Esophagus muscularis mucosa (tissue), 4 donors: Measurements from ENCODE around the gene USP48. TPM values are rescaled to one million over a fixed set of nuclear protein-coding genes. Genes with fewer than 3 reads are reported as not detected.

ENCODE experiments used
- DNase-seq: peaks from one replicate; pipeline ENCODE4 v3.0.0-alpha.2; 2017; ENCODE audit errors: extremely low spot score
- H3K27ac ChIP-seq, 4 donors: fragments of 200-600 bp; sonication (generic); replicated peaks in 1 of 4; 1 replicate in 3 of 4; 2 replicates in 1 of 4; pipeline ENCODE4 v1.5.1; 2016 to 2019; ENCODE audit warnings: mild to moderate bottlenecking in 1 of 4
- H3K27me3 ChIP-seq, 4 donors: fragments of 200-600 bp; sonication (generic); one replicate each; pipeline versions ENCODE4 v1.5.1 to v1.6.0; 2016 to 2019
- H3K36me3 ChIP-seq, 4 donors: fragments of 200-600 bp; sonication (generic); one replicate each; pipeline ENCODE4 v1.5.1; 2016 to 2019
- H3K4me1 ChIP-seq, 4 donors: fragments of 200-600 bp; sonication (generic); one replicate each; pipeline ENCODE4 v1.5.1; 2016 to 2019
- H3K4me3 ChIP-seq, 4 donors: fragments of 200-600 bp; sonication (generic); 1 replicate in 2 of 4; 2 replicates in 2 of 4; pipeline ENCODE4 v1.5.1; 2016 to 2019; ENCODE audit warnings: mild to moderate bottlenecking in 4 of 4, moderate library complexity in 1 of 4
- H3K9me3 ChIP-seq, 4 donors: fragments of 200-600 bp; sonication (generic); 1 replicate in 3 of 4; 2 replicates in 1 of 4; pipeline ENCODE4 v1.5.1; 2016 to 2019
- EP300 ChIP-seq: sonication (generic); formaldehyde crosslinking; IDR thresholded peaks from one replicate; pipeline ENCODE4 v1.6.1; 2017; ENCODE audit warnings: antibody characterized with exemption
- POLR2A ChIP-seq: fragments of 450-650 bp; IDR thresholded peaks from one replicate; pipeline ENCODE4 v1.6.1; 2017; ENCODE audit warnings: antibody characterized with exemption, moderate library complexity, mild to moderate bottlenecking, low read depth
- POLR2AphosphoS5 ChIP-seq, 2 donors: sonication (generic); formaldehyde crosslinking; IDR thresholded peaks; one replicate each; pipeline ENCODE4 v1.6.1; 2017; ENCODE audit warnings: antibody characterized with exemption in 2 of 2
- WGBS: methylation state at CpG from one replicate; pipeline ENCODE4 v1.1.5; 2018; 5-methylcytosine and 5-hydroxymethylcytosine counted together
- intact Hi-C: fragments of 100-400 bp; cut with DNase I; formaldehyde crosslinking; loops from one replicate; pipeline ENCODE4 v1.15.1; 2023
- total RNA-seq, 4 donors: library from RNA; depleted of rRNA; stranded (reverse); fragments of >200 nt; gene quantifications; one replicate each; pipeline versions ENCODE4 v1.1.0 to v1.2.1, GENCODE V29; 2016
- TF ChIP-seq, protein P1 (sequence below), 3 experiments: fragments of 200-600 bp in 2 of 3; fragments of 450-650 bp in 1 of 3; sonication (generic) in 2 of 3; IDR thresholded peaks; one replicate each; pipeline ENCODE4 v1.5.1; 2017 to 2019; ENCODE audit warnings: antibody characterized with exemption in 3 of 3, mild to moderate bottlenecking in 2 of 3, moderate library complexity in 1 of 3

The USP48 gene
- total RNA-seq, 4 donors from 2014 or later = 29.3 to 46.5 (median 37.7) TPM

DNA sequence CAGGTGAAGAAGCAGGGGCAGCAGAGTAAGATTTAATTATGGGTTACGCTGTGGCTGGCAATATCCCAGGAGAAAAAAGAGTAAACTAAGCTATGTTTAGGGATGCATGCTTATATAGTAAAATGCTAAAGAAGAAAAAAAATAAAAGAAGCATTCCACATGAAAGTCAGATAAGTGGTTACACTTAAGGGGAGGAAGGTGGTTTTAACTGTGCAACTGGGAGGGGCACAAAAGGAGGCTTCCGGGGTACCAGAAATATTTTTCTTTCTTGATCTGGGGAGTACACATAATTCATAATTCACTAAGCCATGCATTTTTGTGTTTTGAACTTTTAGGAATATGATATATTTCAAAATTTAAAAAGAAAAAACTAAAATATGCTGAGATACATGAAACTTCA, 39.5 kb downstream of the USP48 start:
- DNase-seq = no peak
- Histone ChIP-seq H3K9me3 (no peaks in the 10 kb centered on the region), H3K4me3 (no peak overlapping the region), H3K27me3 (no peaks in the 10 kb centered on the region), H3K4me1 (peaks cover 0 to 8% (median 4%) of the 10 kb centered on the region in 4 donors), H3K27ac (no peak overlapping the region), H3K36me3 (peaks cover 8 to 74% (median 56%) of the 10 kb centered on the region in 4 donors)
- intact Hi-C loops = no loop called here
- TF ChIP-seq, protein P1, sequence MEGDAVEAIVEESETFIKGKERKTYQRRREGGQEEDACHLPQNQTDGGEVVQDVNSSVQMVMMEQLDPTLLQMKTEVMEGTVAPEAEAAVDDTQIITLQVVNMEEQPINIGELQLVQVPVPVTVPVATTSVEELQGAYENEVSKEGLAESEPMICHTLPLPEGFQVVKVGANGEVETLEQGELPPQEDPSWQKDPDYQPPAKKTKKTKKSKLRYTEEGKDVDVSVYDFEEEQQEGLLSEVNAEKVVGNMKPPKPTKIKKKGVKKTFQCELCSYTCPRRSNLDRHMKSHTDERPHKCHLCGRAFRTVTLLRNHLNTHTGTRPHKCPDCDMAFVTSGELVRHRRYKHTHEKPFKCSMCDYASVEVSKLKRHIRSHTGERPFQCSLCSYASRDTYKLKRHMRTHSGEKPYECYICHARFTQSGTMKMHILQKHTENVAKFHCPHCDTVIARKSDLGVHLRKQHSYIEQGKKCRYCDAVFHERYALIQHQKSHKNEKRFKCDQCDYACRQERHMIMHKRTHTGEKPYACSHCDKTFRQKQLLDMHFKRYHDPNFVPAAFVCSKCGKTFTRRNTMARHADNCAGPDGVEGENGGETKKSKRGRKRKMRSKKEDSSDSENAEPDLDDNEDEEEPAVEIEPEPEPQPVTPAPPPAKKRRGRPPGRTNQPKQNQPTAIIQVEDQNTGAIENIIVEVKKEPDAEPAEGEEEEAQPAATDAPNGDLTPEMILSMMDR (IDR thresholded peaks at IDR 0.05) = no peak
- TF ChIP-seq POLR2A = no peak
- TF ChIP-seq EP300 = no peak
- WGBS = 90% methylated on average over 2 of the region's 2 CpGs

DNA sequence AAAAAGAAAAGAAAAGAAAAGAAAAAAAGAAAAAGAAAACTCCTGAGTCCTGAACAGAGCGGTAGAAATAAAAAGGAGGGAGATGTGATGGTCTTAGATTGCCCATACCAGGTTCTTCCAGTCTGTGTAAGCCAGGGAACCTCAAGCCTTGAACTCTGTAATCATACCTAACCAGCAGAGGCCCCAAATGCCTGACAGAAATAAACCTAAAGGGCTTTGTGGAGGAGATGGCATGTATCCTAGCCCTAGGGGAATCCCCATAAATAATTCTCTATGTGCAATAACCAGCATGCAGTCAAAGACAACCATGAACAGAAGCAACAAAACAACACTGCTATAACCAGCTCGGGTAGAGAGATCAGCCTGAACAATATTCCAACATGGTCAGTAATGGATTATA, 40.4 kb downstream of the USP48 start:
- no peak for TF ChIP-seq EP300
- TF ChIP-seq, protein P1 (IDR thresholded peaks at IDR 0.05) = no peak
- no peak for TF ChIP-seq POLR2AphosphoS5 (IDR thresholded peaks at IDR 0.05)
- TF ChIP-seq POLR2A = no peak
- intact Hi-C loops = no loop called here
- 94% methylated on average over 2 of the region's 2 CpGs for WGBS
- Histone ChIP-seq H3K27me3 (no peaks in the 10 kb centered on the region), H3K27ac (no peak overlapping the region), H3K9me3 (no peaks in the 10 kb centered on the region), H3K36me3 (peaks cover 8 to 65% (median 49%) of the 10 kb centered on the region in 4 donors), H3K4me1 (peaks cover 0 to 8% (median 4%) of the 10 kb centered on the region in 4 donors), H3K4me3 (no peak overlapping the region)
- no peak for DNase-seq

DNA sequence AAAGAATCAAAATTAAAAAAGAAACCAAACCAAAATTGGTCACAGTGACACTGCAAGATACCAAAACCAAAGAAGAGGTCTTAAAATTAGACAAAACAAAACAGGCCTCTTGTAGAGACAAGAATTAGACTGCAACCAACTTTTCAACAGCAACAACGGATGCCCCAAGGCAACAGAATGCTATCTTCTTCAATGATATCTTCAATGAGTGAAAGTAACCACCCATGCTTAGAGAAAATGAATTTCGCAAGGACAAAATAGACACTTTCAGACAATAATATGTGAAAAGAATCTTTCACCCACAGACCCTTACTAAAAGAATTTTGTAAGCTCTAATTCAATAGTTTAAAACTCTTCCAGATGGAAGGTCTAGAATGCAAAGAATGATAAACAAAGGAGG, 41.7 kb downstream of the USP48 start:
- DNase-seq = no peak
- TF ChIP-seq EP300 = no peak
- TF ChIP-seq POLR2A = no peak
- TF ChIP-seq, protein P1 (IDR thresholded peaks at IDR 0.05) = no peak
- no peak for TF ChIP-seq POLR2AphosphoS5 (IDR thresholded peaks at IDR 0.05)
- Histone ChIP-seq H3K4me1 (peaks cover 0 to 10% (median 6%) of the 10 kb centered on the region in 4 donors), H3K36me3 (peaks cover 7 to 60% (median 43%) of the 10 kb centered on the region in 4 donors), H3K27me3 (no peaks in the 10 kb centered on the region), H3K27ac (no peak overlapping the region), H3K4me3 (no peak overlapping the region), H3K9me3 (no peaks in the 10 kb centered on the region)
- WGBS = 94% methylated on average over 2 of the region's 2 CpGs
- intact Hi-C loops = no loop called here

DNA sequence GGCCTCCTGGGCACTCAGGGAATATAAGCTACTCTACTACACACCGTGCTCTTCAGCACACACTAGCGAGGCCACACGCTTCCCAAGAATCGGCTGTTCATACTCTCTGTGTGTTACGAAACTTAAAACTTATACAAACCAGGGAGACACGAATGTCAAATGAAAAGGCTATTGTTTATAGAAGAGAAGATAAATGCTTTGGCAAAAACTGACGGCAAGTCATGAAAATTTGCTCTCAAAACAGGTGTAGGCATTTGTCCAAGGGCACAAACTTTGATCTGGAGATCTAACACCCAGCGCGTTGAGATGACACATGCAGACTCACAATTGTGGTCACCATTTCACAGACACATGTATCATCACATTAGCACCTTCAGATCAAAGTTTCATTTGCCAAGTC, 46.1 kb downstream of the USP48 start:
- no peaks in the 10 kb centered on the region for H3K27me3 ChIP-seq
- H3K4me3 ChIP-seq = no peak overlapping the region
- DNase-seq = no peak
- peaks cover 0 to 10% (median 6%) of the 10 kb centered on the region in 4 donors for H3K4me1 ChIP-seq
- intact Hi-C loops = no loop called here
- TF ChIP-seq POLR2AphosphoS5 (IDR thresholded peaks at IDR 0.05) (no peak), POLR2A (no peak), EP300 (no peak)
- TF ChIP-seq, protein P1 (IDR thresholded peaks at IDR 0.05) = no peak
- H3K9me3 ChIP-seq = no peaks in the 10 kb centered on the region
- 55% methylated on average over 9 of the region's 9 CpGs for WGBS
- H3K36me3 ChIP-seq = peaks cover 18 to 70% (median 56%) of the 10 kb centered on the region in 4 donors
- no peak overlapping the region for H3K27ac ChIP-seq

DNA sequence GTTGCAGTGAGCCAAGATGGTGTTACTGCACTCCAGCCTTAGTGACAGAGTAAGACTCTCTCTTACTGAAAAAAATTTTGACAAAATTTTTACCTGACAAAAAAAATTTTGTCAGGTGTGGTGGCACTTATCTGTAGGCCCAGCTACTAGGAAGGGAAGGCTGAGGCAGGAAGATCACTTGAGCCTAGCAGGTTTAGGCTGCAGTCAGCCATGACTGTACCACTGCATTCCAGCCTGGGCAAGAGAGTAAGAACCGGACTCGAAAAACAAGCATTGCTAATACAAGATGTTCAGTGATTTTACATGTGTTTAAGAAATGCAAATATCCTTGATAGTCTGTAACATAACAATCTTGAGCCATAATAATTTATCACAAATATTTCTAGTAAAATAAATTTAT, 46.9 kb downstream of the USP48 start:
- H3K27ac ChIP-seq = no peak overlapping the region
- H3K4me3 ChIP-seq = no peak overlapping the region
- peaks cover 26 to 71% (median 58%) of the 10 kb centered on the region in 4 donors for H3K36me3 ChIP-seq
- intact Hi-C loops = no loop called here
- H3K27me3 ChIP-seq = no peaks in the 10 kb centered on the region
- DNase-seq = no peak
- WGBS = 88% methylated on average over 2 of the region's 2 CpGs
- no peak for TF ChIP-seq POLR2AphosphoS5 (IDR thresholded peaks at IDR 0.05)
- TF ChIP-seq EP300 = no peak
- TF ChIP-seq POLR2A = no peak
- TF ChIP-seq, protein P1 (IDR thresholded peaks at IDR 0.05) = no peak
- no peaks in the 10 kb centered on the region for H3K9me3 ChIP-seq
- peaks cover 0 to 5% (median 2%) of the 10 kb centered on the region in 4 donors for H3K4me1 ChIP-seq
